ENCODE results near the gene DNAJA2. TPM values are rescaled to one million over a fixed set of nuclear protein-coding genes. Genes with fewer than 3 reads are reported as not detected.
A peak's percentile ranks its signal among the peaks of the same experiment; 100 is the strongest.
"Not testable (repeated sequence)": the region's sequence is repeated elsewhere in the genome, so short reads cannot be mapped to it uniquely, and the experiment has no call there.

DNAJA2 gene
- 10 to 100 TPM; 80.2 to 85.1 TPM for total RNA-seq
- polyA plus RNA-seq (ENCODE audit: insufficient read length in 2 of 2), result 100 to 1,000 TPM in 1 of 2 donors, 10 to 100 TPM in 1; 90.0 to 102 TPM
- long read RNA-seq, donor 1, transcript DNAJA2-201 (9 exons, 3,122 nt), result major isoform, 38 of 50 reads
- long read RNA-seq, donor 1, partial matches to known transcripts, result 11 of 50 reads
- long read RNA-seq, donor 1, other reads (novel, unspliced or antisense), result 0 of 50 reads
- long read RNA-seq, donor 2, transcript DNAJA2-201 (9 exons, 3,122 nt), result major isoform, 16 of 16 reads
- long read RNA-seq, donor 2, partial matches to known transcripts, result 0 of 16 reads
- long read RNA-seq, donor 2, other reads (novel, unspliced or antisense), result 0 of 16 reads
- long read RNA-seq, donor 3, transcript DNAJA2-201 (9 exons, 3,122 nt), result major isoform, 22 of 35 reads
- long read RNA-seq, donor 3, partial matches to known transcripts, result 13 of 35 reads
- long read RNA-seq, donor 3, other reads (novel, unspliced or antisense), result 0 of 35 reads
- long read RNA-seq, donor 4, transcript DNAJA2-201 (9 exons, 3,122 nt), result major isoform, 36 of 47 reads
- long read RNA-seq, donor 4, partial matches to known transcripts, result 11 of 47 reads
- long read RNA-seq, donor 4, other reads (novel, unspliced or antisense), result 0 of 47 reads

DNA sequence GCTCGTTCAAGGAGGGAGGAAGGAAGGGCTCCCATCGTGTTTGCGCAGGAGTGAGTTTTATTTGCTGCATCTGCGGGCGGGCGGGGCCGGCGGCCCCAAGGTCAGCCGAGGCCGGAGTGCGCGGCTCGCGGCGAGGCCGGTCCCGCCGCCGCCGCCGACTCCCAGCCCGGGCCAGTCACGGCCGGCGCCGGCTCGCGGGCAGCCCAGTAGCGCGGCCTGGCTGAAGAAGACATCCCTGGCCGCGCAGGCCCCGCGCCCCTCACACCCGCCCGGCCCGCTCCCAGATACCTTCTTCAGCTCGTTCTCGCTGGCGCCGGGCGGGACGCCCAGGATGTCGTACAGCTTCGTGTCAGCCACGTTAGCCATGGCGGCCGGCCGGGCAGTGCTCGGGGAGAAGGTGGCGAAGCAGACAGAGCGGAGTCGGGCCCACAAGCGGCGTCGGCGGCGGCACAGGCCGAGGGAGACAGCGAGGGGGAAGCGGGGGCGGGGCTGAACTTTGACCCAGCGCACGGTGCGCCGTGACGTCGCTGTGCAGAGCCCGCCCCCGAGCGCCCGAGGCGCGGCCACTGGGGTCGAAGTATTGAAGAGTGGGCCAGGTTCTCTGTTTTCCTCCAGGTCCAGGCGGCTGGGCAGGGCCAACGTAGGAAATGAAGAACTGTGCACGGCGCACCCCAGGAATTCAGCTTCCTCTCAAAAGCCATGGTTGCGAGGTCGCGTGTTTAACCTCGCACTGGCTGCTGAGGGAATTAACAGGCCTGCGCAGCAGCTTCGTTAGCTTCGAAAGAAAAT is at the start of gene DNAJA2:
DNAJA2 (minus strand) TSS at position 468 of the 789 bp plus-strand sequence; CDS start at position 366, 102 bp downstream.
- H3K9me3 ChIP-seq (ENCODE audit: control insufficient read depth, insufficient read depth, low read length), result no peaks in the 10 kb centered on the region
- peaks cover 6% of the 10 kb centered on the region for H3K4me1 ChIP-seq (ENCODE audit: control insufficient read depth, insufficient read depth, low read length)
- peak within 1 kb of the TSS; percentile 75 for H3K4me3 ChIP-seq (ENCODE audit: low read depth, low read length)
- H3K27ac ChIP-seq (ENCODE audit: low read depth, low read length), result peak within 1 kb of the TSS; percentile 93
- no peaks in the 10 kb centered on the region for H3K27me3 ChIP-seq (ENCODE audit: control insufficient read depth, insufficient read depth, low read length)
- under 1% methylated on average over 86 of the region's 86 CpGs for WGBS (ENCODE audit: insufficient coverage)
- peaks cover 14% of the 10 kb centered on the region for H3K36me3 ChIP-seq (ENCODE audit: control insufficient read depth, insufficient read depth, low read length)
- DNase-seq (ENCODE audit: low read depth in 4 of 6, low spot score in 6 of 6), result peak; percentile 84 to 97 (median 88)

DNA sequence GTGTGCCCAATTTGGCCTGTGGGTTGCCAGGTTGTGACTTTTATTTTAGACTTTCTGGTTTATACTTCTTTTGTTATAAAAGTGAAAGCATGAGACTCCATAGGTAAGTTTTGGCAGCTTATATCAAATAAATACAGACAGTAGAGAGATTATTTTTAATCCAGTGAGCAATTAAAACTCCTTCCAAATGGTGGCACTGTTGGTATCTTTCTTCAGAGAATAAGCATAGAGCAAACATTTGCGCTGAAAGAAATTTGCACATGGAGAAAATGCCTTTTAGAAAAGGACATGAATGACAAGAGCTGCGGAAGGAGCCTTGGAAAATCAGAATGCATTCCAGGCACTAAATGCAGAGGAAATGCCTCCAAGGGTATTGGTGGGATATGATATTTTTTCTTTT is 46.1 kb upstream of the DNAJA2 start:
- H3K4me3 ChIP-seq (ENCODE audit: low read depth, low read length), result no peak overlapping the region
- peak in 2 of 6 donors; percentile 53 to 71 for DNase-seq (ENCODE audit: low read depth in 4 of 6, low spot score in 6 of 6)
- H3K4me1 ChIP-seq (ENCODE audit: control insufficient read depth, insufficient read depth, low read length), result no peaks in the 10 kb centered on the region
- no peaks in the 10 kb centered on the region for H3K36me3 ChIP-seq (ENCODE audit: control insufficient read depth, insufficient read depth, low read length)
- WGBS (ENCODE audit: insufficient coverage), result 100% methylated on average over 1 of the region's 2 CpGs
- H3K27ac ChIP-seq (ENCODE audit: low read depth, low read length), result no peak overlapping the region
- no peaks in the 10 kb centered on the region for H3K27me3 ChIP-seq (ENCODE audit: control insufficient read depth, insufficient read depth, low read length)
- no peaks in the 10 kb centered on the region for H3K9me3 ChIP-seq (ENCODE audit: control insufficient read depth, insufficient read depth, low read length)

DNA sequence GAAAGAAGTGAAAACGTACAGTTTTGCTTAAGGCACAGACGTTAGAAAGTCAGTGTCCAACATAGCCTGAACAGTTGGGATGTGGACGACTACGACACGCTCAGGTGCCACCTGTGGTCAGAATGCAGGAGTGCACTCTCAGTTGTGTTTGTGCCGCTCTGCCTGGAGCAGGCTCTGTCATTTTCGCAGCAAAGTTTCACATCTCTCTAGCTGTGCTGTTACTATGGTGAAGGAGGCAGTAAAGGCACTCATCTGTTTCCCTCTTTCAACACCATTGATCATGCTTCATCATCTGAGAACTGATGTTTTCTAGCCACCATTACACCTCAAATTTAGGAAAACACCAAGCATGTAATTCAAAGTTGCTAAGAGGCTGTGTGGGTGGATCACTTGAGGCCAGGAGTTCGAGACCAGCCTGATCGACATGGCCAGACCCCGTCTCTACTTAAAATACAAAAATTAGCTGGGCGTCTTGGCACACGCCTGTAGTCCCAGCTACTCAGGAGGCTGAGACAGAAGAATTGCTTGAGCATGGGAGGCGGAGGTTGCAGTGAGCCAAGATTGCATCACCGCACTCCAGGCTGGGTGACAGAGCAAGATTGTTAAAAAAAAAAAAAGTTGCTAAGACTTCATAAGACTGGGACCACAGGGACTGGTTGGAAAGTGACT is 44.9 kb upstream of the DNAJA2 start:
- Histone ChIP-seq H3K4me3 (ENCODE audit: low read depth, low read length) (no peak overlapping the region), H3K27me3 (ENCODE audit: control insufficient read depth, insufficient read depth, low read length) (no peaks in the 10 kb centered on the region), H3K36me3 (ENCODE audit: control insufficient read depth, insufficient read depth, low read length) (no peaks in the 10 kb centered on the region), H3K27ac (ENCODE audit: low read depth, low read length) (no peak overlapping the region), H3K4me1 (ENCODE audit: control insufficient read depth, insufficient read depth, low read length) (no peaks in the 10 kb centered on the region), H3K9me3 (ENCODE audit: control insufficient read depth, insufficient read depth, low read length) (no peaks in the 10 kb centered on the region)
- 48% methylated on average over 10 of the region's 14 CpGs for WGBS (ENCODE audit: insufficient coverage)
- peak in 3 of 6 donors; percentile 26 to 83 (median 40) for DNase-seq (ENCODE audit: low read depth in 4 of 6, low spot score in 6 of 6)

DNA sequence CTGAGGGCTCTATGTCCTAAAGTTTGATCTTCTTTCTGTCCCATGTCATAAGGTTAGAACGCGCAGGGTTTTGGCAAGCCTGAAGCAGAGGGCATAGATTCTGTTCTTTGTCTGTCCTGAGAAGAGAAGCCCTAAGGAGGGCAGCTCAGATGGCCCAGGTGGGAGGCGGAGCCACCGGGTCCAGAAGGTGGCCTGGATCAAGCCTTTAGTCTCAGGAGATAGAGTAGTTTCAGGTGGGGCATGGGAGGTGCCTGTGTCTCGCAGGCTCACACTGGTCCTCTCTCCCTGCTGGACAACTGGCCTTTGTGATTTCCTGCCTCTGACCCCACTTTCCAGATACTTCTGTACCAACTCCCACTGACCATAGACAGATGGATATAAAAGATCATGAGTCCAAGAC is 44.2 kb upstream of the DNAJA2 start:
- WGBS (ENCODE audit: insufficient coverage), result 98% methylated on average over 4 of the region's 5 CpGs
- Histone ChIP-seq H3K36me3 (ENCODE audit: control insufficient read depth, insufficient read depth, low read length) (no peaks in the 10 kb centered on the region), H3K4me1 (ENCODE audit: control insufficient read depth, insufficient read depth, low read length) (no peaks in the 10 kb centered on the region), H3K27ac (ENCODE audit: low read depth, low read length) (no peak overlapping the region), H3K9me3 (ENCODE audit: control insufficient read depth, insufficient read depth, low read length) (no peaks in the 10 kb centered on the region), H3K4me3 (ENCODE audit: low read depth, low read length) (no peak overlapping the region), H3K27me3 (ENCODE audit: control insufficient read depth, insufficient read depth, low read length) (no peaks in the 10 kb centered on the region)
- no peak for DNase-seq (ENCODE audit: low read depth in 4 of 6, low spot score in 6 of 6)

DNA sequence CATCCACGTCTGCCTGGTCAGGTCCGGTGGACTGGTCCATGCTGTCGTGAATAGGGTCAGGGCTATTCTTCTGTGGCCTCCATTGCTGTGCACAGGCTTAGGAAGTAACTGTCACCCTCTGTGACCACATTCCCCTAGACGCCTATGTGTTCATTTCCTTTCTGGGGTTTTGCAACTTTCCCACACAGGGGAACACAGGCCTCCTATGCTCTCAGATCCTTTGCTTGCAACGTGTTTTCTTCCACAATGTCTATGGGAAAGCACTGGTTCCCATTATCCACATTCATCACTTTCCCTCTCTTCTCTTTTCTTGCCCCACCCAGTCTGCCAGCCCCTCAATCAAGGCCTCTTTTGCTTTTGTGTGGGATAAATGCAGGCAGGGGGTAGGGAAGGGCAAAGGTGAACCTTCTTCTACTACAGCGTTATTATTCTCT is 43.2 kb upstream of the DNAJA2 start:
- no peaks in the 10 kb centered on the region for H3K36me3 ChIP-seq (ENCODE audit: control insufficient read depth, insufficient read depth, low read length)
- no peak for DNase-seq (ENCODE audit: low read depth in 4 of 6, low spot score in 6 of 6)
- H3K27me3 ChIP-seq (ENCODE audit: control insufficient read depth, insufficient read depth, low read length), result no peaks in the 10 kb centered on the region
- H3K27ac ChIP-seq (ENCODE audit: low read depth, low read length), result no peak overlapping the region
- no peak overlapping the region for H3K4me3 ChIP-seq (ENCODE audit: low read depth, low read length)
- H3K9me3 ChIP-seq (ENCODE audit: control insufficient read depth, insufficient read depth, low read length), result no peaks in the 10 kb centered on the region
- no peaks in the 10 kb centered on the region for H3K4me1 ChIP-seq (ENCODE audit: control insufficient read depth, insufficient read depth, low read length)
- WGBS (ENCODE audit: insufficient coverage), result 61% methylated on average over 5 of the region's 6 CpGs

DNA sequence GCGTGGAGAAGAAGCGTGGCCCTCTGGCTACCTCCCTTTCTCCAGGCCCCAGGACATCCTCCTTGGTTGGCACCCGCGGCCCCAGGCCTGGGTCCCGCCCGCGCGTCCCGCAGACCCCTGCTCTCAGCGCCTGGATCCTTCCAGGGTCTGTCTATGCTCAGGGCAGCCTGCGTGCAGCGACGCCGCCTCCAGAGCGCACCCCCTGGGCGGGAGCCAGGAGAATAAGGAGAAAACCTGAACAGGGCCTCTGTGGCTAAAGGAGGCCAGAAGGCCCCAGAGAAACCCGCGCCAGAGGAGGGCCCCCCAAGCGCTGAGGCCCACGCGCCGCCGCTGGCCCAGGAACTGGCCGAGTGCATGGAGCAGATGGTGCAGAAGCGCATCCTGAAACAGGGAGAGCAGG is 40.4 kb upstream of the DNAJA2 start:
- Histone ChIP-seq H3K27me3 (ENCODE audit: control insufficient read depth, insufficient read depth, low read length) (no peaks in the 10 kb centered on the region), H3K4me1 (ENCODE audit: control insufficient read depth, insufficient read depth, low read length) (no peaks in the 10 kb centered on the region), H3K9me3 (ENCODE audit: control insufficient read depth, insufficient read depth, low read length) (no peaks in the 10 kb centered on the region), H3K36me3 (ENCODE audit: control insufficient read depth, insufficient read depth, low read length) (no peaks in the 10 kb centered on the region), H3K27ac (ENCODE audit: low read depth, low read length) (no peak overlapping the region), H3K4me3 (ENCODE audit: low read depth, low read length) (no peak overlapping the region)
- no peak for DNase-seq (ENCODE audit: low read depth in 4 of 6, low spot score in 6 of 6)
- 78% methylated on average over 23 of the region's 25 CpGs for WGBS (ENCODE audit: insufficient coverage)

DNA sequence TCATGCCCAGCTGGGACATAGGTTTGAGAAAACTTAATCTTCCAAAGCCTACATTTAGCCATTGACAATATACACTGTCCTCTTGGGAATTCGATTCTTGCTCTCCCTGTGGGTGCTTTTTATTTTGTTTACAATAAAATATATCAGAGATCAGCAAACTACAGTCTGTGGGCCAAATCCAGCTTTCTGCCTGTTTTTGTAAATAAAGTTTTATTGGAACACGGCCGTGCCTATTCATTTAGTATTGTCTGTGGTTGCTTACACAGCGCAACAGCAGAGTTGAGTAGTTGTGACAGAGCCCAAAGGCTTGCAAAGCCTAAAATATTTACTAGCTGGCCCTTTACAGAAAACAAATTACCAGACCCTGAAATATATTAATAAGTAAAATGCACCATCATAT is 39.7 kb upstream of the DNAJA2 start:
- Histone ChIP-seq H3K4me1 (ENCODE audit: control insufficient read depth, insufficient read depth, low read length) (no peaks in the 10 kb centered on the region), H3K9me3 (ENCODE audit: control insufficient read depth, insufficient read depth, low read length) (no peaks in the 10 kb centered on the region), H3K36me3 (ENCODE audit: control insufficient read depth, insufficient read depth, low read length) (no peaks in the 10 kb centered on the region), H3K27me3 (ENCODE audit: control insufficient read depth, insufficient read depth, low read length) (no peaks in the 10 kb centered on the region), H3K4me3 (ENCODE audit: low read depth, low read length) (no peak overlapping the region), H3K27ac (ENCODE audit: low read depth, low read length) (no peak overlapping the region)
- 100% methylated on average over 2 of the region's 4 CpGs for WGBS (ENCODE audit: insufficient coverage)
- DNase-seq (ENCODE audit: low read depth in 4 of 6, low spot score in 6 of 6), result no peak

DNA sequence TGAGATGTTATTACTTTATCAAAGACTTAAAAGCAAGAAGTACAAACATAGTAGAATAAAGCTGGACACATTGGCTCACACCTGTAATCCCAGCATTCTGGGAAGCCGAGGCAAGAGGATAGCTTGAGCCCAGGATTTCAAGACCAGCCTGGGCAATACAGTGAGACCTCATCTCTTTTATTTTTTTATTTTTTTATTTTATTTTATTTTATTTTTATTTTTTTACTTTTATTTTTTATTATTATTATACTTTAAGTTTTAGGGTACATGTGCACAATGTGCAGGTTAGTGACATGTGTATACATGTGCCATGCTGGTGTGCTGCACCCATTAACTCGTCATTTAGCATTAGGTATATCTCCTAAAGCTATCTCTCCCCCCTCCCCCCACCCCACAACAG is 37.3 kb upstream of the DNAJA2 start:
- not testable (repeated sequence) for H3K27me3 ChIP-seq (ENCODE audit: control insufficient read depth, insufficient read depth, low read length); H3K4me3 ChIP-seq (ENCODE audit: low read depth, low read length); DNase-seq (ENCODE audit: low read depth in 4 of 6, low spot score in 6 of 6); H3K4me1 ChIP-seq (ENCODE audit: control insufficient read depth, insufficient read depth, low read length); H3K27ac ChIP-seq (ENCODE audit: low read depth, low read length); H3K36me3 ChIP-seq (ENCODE audit: control insufficient read depth, insufficient read depth, low read length); H3K9me3 ChIP-seq (ENCODE audit: control insufficient read depth, insufficient read depth, low read length)
- no CpG with 5 or more reads among the region's 2 CpGs for WGBS (ENCODE audit: insufficient coverage)

DNA sequence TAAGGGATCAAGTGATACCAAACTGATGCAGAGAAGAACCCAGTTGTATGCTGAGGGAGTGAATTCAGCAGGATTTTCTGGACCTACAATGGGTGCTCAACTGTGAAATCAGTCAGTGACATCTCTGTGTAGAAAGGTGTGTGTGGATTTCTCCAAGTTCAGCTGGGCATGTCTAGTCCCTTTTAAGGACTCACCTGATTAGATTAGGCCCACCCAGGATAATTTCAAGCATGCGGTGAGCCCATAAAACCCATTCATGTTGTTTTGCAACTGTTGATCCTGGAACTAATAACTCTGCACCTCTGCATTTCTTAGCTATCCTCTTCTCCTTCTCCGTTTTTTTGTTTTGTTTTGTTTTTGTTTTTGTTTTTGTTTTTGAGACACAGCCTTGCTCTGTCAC is 35.1 kb upstream of the DNAJA2 start:
- Histone ChIP-seq H3K27ac (ENCODE audit: low read depth, low read length) (no peak overlapping the region), H3K36me3 (ENCODE audit: control insufficient read depth, insufficient read depth, low read length) (no peaks in the 10 kb centered on the region), H3K4me1 (ENCODE audit: control insufficient read depth, insufficient read depth, low read length) (no peaks in the 10 kb centered on the region), H3K27me3 (ENCODE audit: control insufficient read depth, insufficient read depth, low read length) (no peaks in the 10 kb centered on the region), H3K4me3 (ENCODE audit: low read depth, low read length) (no peak overlapping the region), H3K9me3 (ENCODE audit: control insufficient read depth, insufficient read depth, low read length) (no peaks in the 10 kb centered on the region)
- DNase-seq (ENCODE audit: low read depth in 4 of 6, low spot score in 6 of 6), result no peak
- WGBS (ENCODE audit: insufficient coverage), result 88% methylated on average over 1 of the region's 2 CpGs
